LoVo (cell line): ENCODE data around the gene CCT6B.
"Not testable (repeated sequence)": the region's sequence is repeated elsewhere in the genome, so short reads cannot be mapped to it uniquely, and the experiment has no call there.

ENCODE experiments used
- DNase-seq: peaks from one replicate; pipeline ENCODE4 v3.0.0-alpha.2; 2016; ENCODE audit warnings: low spot score

Gene CCT6B

DNA sequence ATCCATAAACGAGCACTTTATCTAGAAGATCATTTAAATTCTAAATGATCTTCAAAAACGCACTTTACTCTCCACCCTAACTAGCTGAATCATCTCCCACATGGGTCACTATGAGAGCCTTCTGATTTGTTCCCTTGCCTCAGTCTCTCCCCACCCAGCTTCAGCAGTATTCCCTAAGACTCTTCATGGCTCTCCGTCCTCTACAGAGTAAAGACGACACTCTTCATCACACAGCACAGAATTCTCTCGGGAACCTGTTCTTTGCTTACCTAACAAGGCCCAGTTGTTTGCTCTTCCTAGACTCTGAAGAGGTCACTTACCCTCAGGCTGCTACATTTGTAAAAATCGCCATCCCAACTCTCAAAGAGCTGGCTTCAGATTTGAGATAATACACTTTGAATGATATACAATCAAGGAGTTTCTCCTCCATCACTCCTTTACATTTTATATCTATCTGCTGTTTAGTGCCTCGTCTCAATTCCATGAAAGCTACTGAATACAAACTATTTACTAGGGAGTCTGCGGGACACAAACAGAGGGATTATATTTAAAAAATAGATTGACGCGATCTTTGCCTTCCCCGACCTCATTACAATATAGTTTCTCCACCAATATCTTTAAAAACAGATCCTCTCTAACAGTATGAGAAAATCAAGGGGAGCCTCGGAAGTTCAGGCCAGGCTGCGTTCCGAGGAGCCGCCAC is 18.5 kb upstream of the CCT6B start:
- DNase-seq = peak; percentile 26

DNA sequence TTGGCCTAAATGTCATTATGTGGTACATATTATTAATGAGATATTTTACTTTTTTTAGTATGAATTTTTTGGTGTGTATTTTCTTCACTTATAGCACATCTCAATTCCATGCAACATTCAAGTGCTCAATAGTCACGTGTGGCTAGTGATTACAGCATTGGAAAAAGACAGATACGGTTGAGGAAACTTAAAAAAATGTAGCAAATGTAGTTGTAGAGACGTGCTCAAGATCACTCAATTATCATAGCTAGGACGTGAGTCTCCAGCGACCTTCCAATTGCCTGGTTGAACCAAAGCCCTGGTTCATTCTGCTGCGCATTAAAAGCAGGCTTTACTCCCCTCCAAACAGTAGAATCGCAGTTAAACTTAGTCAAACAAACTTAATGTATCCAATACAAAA is 17.9 kb upstream of the CCT6B start:
- no peak for DNase-seq

DNA sequence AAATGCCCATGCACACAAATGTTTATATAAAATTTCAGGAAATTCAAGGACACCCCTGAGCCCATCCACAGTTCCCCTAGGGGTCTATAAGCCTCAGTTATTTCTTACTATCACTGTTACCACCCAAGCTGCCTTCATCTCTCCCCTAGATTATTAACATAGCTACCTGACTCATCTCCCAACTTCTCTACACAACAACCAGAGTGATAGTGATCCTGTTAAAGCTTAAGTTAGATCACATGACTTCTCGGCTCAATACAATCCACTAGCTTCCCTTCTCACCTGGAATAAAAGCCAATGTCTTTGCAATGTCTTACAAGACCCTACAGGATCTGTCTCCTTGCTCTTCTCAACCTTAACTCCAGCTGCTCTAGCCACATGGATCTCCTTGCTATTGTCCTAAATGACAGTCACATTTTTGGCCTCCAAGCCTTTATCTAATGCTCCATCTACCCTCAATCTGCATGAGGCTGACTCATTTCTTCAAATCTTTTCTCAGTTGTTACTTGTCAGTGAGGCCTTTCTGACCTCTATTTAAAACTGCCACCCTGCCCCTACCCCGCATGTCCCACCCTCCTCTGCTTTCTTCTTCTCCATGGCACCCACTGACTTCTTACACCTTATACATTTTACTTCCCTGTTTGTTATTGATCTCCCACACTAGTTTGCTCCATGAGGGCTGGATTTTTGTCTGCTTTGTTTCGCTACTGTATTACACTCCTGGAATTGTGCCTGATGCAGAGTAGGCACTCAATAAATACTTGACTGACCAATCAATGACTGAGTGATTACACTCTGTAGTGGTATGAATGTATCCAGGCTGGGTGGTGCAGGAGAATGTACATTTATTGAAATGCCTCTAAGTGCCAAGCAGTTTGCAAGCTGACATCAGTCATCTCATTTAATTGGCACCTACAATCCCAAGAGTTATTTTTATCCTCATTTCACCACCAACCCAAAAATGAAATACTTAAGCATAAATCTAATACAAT is 13.8 kb upstream of the CCT6B start:
- DNase-seq = no peak

DNA sequence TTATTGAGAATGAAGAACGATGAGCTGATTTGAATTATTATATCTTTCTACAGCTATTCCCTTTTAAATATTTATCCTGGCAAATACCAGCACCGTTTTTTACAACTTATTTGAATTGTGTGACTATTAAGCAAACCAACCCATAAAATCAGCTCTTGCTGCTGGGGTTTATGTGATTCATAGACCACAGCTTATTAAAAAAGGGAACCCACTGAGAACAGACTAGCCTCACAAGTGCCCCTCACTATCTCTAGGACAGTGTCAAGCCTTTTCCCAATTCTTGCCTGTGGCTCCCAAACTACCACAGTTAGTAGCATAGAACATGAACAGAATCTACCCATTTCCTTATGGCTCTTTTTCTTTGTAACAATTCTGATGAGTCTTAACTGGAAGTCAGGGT is 12.9 kb upstream of the CCT6B start:
- DNase-seq = no peak

DNA sequence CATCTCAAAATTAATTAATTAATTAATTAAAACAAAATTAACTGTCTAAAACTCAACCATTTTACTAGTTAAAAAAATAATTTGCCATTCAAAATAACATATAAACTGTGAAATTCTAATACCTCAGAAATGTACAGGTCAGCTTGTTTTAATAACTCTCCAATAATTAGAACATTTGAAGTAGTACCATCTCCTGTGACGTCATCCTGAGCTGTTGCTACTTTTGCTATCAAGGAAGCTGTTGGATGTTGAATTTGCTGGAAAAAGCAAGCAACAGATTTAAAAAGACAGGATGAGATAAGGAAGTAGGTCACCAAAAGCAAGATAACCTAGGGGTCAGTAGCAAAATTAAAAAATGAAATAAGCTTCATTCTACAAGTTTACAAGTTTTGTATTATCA is 2.8 kb downstream of the CCT6B start:
- no peak for DNase-seq

DNA sequence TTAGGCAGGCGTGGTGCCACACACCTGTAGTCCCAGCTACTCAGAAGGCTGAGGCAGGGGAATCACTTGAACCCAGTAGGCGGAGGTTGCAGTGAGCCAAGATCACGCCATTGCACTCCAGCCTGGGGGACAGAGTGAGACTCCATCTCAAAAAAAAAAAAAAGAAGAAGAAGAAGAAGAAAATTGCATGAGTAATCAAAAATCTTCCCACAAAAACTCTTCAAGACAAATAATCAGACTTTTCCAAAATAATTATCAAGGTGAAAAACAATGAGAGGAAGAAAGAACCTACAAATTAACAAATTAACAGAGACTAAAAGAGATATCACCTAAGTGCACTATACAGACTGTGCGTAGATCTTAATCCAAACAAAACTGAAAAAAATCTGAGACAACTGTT is 10.5 kb downstream of the CCT6B start:
- DNase-seq = not testable (repeated sequence)

DNA sequence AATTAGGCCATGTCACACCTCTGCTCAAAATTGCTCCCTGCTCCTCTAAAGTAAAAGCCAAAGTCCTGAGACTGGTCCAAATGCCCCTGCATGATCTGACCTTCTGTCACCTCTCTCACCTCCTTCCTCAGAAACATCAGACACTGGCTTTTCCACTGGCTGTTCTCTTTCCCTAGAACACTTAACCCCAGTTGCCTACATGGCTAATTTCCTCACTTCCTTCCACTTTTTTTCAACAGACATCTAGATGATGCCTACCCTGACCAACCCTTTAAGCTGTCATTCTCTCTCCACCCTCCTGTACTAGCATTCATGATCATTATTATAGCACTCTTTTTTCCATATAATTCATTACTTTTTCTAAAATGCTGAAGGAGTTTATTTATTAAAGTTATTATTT is 31.0 kb downstream of the CCT6B start:
- no peak for DNase-seq

DNA sequence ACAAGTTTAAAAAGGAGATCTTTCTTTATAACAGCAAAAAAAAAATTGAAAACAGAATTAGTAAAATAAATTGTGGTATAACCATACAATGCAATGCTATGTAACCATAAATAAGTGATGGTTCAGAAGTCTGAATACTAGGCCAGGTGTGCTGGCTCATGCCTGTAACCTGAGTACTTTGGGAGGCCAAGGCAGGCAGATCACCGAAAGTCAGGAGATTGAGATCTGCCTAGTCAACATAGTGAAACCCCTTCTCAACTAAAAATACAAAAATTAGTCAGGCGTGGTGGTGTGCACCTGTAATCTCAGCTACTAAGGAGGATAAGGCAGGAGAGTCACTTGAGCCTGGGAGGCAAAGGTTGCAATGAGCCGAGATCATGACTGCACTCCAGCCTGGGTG is 34.6 kb downstream of the CCT6B start:
- no peak for DNase-seq

DNA sequence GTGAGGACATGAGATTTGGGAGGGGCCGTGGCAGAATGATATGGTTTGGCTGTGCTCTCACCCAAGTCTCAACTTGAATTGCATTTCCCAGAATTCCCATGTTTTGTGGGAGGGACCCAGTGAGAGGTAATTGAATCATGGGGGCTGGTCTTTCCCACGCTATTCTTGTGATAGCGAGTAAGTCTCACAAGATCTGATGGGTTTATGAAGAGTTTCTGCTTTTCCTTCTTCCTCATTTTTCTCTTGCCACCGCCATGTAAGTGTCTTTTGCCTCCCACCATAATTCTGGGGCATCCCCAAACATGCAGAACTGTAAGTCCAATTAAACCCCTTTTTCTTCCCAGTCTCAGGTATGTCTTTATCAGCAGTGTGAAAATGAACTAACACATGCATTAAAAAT is 40.6 kb downstream of the CCT6B start:
- DNase-seq = no peak

DNA sequence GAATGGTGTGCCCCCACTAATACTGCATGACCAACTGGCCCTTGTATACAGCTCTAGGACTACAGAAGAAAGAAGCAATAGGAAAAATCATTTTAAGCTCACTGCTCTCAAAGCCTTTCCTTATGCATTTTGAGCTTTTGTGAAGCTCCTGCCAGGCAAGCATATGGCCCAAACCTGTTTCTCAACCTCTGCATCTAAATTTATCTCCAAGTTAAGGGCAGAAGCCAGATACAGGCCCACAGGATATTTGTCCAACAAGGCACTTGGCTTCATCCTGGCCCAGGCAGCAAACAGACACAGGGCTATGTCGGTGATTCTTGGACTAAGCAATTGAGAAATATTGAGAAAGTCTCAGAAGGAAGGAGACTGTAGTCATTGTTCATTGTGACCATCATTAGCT is 43.9 kb downstream of the CCT6B start:
- no peak for DNase-seq

DNA sequence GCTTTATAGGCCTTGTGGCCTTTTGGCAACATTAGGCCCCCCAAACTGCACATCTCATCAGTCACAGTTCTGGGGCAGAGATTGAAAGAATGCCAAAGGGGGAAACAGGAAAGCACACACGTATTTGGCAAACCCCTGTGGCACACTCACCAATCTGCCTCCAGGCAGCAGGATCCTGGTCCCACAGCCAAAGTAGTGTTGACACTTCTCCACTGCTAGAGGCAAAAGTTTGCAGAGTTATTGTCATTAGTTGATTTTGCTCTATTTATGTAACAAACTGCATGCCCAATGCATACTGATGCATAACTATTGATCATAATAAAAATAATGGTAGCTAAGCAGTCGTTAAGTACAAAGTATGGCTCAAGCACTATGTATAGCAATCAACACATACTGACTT is 45.1 kb downstream of the CCT6B start:
- no peak for DNase-seq

DNA sequence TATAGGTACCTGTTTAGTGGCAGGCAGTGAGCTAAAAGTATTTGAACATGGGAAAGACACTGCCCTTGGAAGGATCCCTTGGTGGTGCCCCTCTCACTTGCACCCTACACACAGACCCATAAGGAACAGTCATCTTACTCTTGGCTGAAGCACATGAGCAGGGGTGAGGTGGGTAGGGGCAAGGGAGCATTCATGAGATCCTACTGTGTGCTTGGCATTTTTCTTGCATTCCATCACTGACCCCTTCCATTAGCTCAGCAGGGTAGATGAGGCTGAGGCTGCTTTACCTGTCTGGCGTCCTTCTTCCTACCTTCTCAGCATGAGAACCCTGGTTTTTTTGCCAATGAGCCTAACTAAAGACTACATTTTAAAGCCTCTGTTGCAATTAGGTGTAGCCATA is 48.3 kb downstream of the CCT6B start:
- DNase-seq = no peak

DNA sequence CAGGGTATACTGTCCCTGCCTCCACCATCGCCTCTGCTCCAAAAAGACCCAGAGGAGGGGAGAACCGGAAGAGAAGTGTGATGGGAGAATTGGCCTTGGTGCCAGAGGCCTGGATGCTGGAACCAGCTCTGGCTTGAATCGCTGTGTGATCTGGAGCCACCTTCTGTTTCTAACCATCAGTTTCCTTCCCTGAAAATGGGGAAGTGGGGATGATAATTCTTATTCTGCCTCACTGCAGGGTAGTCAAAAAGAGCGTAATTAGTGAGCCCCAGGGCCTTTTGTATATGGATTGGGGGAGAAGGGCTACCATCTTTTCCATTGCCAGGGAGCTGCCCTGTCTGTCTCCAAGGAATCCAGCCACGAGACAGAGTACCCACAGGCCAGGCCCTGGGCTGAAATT is 52.2 kb downstream of the CCT6B start:
- no peak for DNase-seq

DNA sequence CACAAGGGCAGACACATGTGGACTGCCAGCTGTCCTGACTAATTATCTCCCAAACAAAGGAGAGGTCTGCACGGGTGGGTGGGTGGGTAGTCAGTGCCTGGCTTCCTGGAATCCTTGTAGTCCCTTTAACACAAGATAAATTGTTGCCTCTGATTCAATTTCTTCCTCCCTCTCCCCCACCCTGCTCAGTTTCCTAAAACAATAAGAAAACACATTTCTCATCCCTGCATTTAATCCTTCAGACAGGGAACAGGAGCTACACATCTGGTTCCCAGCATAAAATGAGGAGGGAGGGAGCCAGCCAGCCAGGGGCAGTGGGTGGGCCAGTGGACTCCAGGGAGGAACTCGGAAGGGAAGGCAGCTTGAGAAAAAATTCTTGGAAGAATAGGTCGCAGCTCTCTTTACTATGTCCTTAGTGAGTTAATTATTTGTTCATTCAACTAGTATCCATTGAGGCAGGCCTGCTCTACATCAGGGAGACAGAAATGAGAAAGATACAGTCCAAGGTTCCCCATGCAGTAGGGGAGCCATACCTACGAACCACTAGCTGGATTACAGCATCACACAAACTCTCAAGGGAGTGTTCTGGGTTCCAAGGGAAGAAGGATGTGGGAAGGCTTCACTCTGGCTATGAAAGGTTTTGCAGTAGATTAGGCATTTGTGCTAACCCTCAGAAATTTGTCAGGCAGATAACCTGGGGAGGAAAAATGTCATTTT is 58.3 kb downstream of the CCT6B start:
- DNase-seq = no peak

DNA sequence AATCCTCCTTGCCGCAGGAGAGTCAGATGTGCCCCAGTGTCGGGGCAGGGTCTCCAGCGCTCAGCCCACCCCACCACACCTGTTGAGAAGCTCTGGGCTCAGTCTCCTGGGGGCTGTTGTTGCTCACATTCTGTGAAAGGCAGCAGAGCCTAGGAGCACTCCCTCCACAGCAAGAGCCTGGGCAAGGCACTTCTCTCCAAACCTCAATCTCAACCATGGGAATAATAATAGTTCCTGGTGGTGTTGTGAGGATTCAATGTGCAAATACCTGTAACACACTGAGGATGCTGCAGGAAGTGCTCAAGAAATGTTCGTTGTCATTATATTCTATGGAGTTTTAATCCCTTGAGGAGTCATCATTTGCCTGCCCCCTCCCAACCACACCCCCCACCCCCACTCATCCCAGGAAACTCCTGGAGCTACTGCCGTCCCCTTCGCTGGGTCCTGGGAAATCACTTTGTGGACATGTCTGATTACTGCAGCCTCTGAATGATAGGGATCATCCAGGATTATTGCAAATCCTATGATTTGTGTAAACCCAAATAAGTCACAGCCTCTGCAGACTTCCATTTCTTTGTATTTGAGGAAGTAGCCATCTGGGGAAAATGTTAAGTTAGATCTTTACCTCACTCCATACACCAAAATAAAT is 61.5 kb downstream of the CCT6B start:
- no peak for DNase-seq

DNA sequence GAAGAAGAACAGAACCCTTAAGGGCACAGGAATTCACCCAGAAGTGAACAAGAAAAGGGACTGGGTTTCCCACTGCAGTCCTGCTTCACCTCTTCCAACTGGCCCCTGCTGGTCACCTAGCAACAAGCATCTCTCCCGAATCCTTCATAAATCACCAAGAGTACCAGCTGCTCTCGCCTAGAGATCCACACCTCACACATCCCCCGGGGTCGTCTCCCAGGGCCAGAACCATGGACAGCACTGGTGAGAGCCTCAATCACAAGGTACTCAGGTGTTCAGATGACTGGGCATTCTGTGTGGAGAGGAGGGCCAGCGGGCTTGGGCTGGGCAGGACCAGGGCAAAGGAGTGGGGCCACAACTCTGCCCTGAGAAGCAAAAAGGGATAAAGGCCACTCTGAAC is 65.9 kb downstream of the CCT6B start:
- DNase-seq = no peak

DNA sequence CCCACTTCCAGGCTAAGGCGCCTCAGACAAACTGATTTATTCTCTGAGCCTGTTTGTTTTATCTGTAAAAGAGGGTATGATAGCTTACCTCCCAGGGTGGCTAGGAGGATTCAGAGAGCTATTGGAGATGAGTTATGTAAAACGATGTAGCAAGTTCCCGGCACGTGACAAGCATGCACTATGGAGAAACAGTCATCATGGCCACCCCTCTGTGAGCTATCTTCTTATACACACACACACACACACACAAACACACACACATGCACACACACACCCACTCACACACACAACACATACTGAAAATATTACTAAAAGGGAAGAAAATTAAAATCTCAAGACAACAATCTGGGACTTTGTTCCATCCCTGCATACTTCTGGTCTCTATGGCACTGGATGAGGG is 66.3 kb downstream of the CCT6B start:
- no peak for DNase-seq

DNA sequence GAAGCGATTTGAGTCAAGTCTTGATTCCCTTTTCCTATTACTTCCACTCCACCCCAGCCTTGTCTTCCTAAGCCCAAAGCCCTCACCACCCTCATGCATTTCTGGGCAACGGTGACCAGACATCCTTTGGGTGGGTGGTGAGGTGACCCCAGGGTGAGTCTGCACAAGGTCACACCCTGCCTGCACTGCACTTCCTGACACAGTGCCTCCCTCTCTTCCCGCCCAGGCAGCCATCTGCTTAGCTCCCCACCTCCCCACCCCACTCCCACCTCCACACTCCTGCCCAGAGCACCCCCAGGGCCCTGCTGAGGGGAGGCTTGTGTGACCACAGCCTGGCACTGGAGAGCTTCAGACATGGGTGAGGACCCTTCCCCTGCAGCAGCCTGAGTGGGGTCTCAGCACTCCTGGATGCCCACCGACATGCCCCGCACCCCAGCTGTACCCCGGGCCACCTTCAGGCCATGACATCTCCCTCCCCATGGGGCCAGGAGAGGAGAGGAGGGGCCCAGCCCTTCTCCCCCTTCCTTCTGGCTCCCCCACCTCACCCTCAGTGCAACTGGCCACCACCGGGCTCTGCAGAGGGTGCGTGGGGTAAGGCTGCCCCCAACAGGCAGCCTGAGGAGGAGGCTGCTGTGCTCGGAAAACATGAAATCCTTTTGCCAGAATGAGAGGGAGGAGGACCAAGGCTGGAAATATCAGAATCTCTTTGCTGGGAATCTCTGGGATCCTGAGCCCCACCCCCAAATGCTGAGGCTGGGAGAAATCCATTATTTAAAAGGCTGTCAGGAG is 68.6 kb downstream of the CCT6B start:
- DNase-seq = no peak

DNA sequence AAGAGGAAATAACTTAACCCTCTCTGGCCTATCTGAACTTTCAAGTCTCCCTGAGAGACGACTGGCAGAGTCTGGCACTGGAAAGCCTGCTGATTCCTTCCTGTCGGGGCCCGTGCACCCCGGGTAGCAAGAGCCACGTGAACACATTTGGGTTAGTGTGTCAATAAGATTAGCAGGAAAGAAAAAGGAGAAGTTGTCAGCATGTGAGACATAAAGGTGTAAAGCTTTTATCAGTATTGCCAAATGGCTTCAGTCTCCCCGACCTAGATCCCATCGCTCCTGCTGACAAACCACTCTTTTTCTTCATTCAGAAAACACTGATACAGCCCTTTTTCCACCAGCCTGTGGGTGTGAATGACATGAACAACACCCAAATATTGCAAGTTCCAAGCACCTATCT is 74.4 kb downstream of the CCT6B start:
- DNase-seq = no peak

DNA sequence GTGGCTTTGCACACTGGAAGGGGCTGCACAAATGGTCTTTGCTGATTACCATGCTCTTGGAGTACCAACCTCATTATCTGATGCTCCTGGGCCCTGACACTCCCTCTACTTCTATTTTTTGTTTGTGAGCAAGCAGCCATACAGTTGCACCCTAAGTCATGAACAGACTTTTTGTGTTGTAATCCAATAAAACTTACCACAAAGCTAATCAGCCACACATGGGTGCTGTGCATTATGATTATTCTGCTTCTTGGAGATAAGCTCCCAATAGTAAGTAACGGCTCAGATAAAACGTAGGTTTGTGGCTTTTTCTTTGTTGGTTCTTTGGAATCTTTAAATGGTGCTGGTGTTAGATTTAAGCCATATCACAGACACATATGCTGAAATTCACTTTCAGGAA is 76.2 kb downstream of the CCT6B start:
- no peak for DNase-seq

DNA sequence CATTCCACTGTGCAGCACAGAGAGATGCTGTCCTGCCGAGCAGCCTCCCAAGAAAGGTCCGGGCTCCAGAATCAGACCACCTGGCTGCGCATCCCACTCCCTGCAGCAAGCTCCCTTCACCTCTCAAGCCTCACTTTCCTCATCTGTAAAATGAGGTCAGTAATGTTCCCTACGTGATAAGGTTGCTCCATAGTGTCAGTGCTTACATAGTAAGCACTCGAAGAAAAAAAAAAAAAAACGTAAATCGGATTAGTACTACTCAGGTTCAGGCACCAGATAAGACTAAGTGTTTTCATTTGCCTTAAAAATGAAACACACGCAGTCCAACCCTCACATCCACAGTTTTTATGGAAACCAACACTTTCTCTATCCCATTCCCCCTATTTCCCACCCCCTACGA is 76.7 kb downstream of the CCT6B start:
- DNase-seq = no peak
